OCI-LY3 (cell line): ENCODE measurements around the gene TCF23.

Source experiments
- CTCF ChIP-seq: fragments of 200-600, 300-600 bp; sonication (generic); IDR thresholded peaks from 2 replicates; pipeline ENCODE4 v1.5.1; 2014; ENCODE audit warnings: antibody characterized with exemption, low read length, low read depth
- EZH2phosphoT487 ChIP-seq: fragments of 200-600 bp; shearing (Covaris generic); IDR thresholded peaks from 2 replicates; pipeline ENCODE4 v1.6.1; 2018; ENCODE audit warnings: antibody characterized with exemption, mixed run types, low read depth

GRCh38 chr2:27099334-27099955 lies 49.4 kb upstream of the TCF23 start:
- TF ChIP-seq CTCF (no peak), EZH2phosphoT487 (no peak)
